GM12873 (cell line): ENCODE data around the gene LLCFC1.

ENCODE experiments used
- TF ChIP-seq, protein P1 (sequence below): IDR thresholded peaks from 2 replicates; pipeline ENCODE4 v1.5.1; 2012; ENCODE audit warnings: low read depth, mild to moderate bottlenecking, moderate library complexity, low read length, control low read depth; ENCODE audit not compliant: insufficient read depth; ENCODE audit errors: missing control alignments

The LLCFC1 gene

DNA sequence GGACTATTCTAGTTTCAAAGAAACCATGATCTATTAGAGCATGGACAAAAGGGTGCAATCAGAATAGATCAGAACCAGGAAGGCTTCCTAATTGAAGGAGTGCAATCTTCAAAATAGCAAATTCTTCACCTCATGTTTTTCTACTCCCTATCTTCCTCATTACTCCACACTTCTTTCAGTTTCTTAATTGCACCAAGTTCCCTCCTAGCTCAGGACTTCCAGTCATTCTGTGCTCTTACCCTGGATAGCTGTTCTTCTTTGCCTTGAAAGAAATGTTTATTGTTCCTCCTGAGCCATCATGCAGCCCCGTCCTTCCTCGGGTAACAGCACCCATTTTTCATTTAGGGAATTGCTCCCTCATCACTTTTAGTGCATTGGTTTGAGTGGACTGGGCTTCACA is 28.8 kb upstream of the LLCFC1 start:
- TF ChIP-seq, protein P1, sequence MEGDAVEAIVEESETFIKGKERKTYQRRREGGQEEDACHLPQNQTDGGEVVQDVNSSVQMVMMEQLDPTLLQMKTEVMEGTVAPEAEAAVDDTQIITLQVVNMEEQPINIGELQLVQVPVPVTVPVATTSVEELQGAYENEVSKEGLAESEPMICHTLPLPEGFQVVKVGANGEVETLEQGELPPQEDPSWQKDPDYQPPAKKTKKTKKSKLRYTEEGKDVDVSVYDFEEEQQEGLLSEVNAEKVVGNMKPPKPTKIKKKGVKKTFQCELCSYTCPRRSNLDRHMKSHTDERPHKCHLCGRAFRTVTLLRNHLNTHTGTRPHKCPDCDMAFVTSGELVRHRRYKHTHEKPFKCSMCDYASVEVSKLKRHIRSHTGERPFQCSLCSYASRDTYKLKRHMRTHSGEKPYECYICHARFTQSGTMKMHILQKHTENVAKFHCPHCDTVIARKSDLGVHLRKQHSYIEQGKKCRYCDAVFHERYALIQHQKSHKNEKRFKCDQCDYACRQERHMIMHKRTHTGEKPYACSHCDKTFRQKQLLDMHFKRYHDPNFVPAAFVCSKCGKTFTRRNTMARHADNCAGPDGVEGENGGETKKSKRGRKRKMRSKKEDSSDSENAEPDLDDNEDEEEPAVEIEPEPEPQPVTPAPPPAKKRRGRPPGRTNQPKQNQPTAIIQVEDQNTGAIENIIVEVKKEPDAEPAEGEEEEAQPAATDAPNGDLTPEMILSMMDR, result no peak

DNA sequence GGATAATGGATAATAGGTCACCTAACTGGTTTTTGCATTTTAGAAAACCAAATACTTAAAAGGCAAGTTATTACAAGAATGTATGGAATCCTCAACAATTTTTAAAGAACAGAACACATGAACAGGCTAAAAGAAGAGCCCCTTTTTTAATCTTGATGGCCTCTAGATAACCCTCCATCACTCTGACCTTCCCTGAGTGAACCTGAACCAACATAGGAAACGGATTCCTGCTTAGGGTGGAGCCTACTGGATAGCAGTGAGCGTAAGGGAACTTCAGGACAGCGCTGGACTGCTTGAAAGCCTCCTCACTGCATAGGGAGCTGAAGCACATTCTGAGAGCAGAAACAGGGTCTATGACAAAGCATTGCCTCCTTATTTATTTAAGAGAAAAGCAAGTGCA is 26.2 kb upstream of the LLCFC1 start:
- TF ChIP-seq, protein P1, result no peak

DNA sequence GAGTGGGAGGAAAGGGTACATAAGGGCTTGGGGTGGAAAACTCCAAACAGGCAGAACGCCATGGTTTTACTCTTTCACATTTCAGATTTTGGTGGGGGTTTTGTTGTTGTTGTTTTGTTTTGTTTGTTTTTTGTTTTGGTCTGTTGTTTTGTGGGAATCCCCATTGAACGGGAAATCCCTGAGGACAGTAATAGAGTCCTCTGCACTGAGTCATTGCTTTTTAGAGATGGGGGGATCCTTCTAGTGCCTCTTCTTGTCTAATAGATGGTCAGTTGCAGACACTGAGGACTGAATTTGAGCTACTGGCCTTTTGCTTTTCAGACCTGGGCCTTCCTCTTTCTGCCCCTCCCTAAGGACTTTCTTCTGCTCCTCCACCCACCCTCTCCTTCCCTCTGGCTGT is 25.7 kb upstream of the LLCFC1 start:
- TF ChIP-seq, protein P1, result no peak

DNA sequence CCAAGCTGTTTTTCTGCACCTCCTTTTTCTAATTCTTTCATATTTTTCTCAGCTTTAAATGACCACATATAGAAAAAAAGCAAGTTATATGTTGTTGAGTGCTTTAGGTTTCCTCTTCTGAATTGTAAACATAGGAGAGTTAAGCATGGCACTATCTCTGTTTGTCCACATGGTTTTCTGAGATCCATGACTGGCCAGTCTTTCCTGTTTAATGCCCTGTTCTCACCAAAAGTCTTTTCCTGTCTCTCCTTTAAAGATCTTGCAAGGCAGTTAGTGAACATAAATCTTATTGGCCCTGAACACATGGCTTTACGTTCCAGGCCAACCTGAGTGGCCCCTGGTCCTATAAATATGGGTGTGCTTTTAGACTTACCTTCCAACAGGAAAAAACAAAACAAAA is 25.2 kb upstream of the LLCFC1 start:
- TF ChIP-seq, protein P1, result no peak

DNA sequence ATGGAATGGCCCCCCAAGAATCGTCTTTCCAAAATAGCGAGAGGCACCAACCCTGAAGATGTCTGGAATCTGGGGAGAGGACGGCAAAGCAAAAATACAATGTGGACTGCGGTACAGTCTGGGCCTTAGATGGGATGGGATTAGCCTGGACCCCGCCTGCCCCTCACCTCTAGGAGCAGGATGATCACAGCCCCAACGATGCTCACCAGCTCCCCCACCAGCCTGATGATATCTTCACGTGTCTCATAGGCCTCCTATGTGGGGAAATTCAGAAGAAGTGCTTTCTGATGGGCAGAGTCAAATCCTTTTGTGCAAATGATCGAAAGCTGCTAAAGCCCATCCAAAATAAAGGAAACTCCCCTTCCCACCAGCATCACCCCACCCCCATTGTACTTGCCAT is 24.0 kb upstream of the LLCFC1 start:
- TF ChIP-seq, protein P1, result no peak

DNA sequence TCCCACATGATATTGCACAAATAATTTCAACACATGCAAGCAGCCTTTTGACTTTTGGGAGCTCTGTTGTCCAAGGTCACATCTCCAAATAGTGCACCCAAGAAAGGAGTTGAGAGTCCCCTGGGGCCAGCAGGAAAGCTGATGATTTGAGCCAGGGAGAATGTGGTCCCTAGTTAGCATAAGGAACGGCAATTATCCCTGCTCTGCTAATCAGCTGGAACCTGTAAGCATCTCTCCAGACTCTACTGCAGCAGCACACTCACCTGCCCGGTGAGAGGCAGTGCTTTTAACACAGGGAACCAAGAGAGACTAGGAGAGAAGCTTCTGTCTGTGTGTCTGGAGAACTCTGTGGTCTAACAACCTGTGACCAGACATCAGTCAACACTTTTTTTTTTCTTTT is 22.8 kb upstream of the LLCFC1 start:
- TF ChIP-seq, protein P1, result no peak

DNA sequence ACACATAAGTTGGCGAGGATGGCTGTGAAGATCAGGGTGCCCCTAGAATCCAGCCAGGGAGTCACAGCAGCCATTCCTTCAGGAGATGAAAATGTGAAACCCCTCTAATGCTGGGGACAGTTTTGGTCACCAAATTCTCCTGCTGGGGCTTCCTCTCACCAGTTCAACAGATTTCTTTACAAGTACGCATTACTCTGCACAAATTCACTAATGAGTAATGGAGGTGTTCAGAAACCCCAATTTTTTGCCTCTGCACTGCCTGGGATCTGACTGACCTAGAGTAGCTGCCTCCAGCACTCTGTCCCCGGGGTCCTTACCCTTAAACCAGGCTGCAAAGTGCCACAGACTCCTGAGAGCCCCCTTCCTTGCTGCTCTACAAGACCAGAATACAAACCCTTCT is 21.8 kb upstream of the LLCFC1 start:
- TF ChIP-seq, protein P1, result no peak

DNA sequence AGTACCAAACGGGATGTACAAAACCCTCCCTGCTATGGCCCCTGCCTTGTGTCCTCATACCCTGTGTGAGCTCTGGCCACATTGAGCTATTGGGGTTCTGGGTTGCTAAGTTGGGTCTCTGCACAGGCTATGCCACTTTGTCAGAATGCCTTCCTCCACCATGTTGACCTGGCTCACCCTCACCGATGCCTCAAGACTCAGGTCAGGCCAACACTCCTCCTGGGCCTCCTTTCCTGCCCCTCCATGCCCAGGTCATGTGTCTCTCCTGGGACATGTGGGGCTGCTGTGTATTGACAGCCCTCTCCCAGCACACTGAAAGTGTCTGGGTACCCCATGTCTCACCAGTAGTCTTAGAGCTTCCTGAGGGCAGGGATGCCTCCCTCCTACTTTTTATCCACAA is 20.4 kb upstream of the LLCFC1 start:
- TF ChIP-seq, protein P1, result no peak
